Duodenal mucosa (tissue), 2 donors: ENCODE measurements around the gene TNS1.

ENCODE experiments used
- H3K27ac ChIP-seq: one replicate; pipeline ENCODE4 v1.7.0; 2013; ENCODE audit warnings: low read depth, low read length
- H3K27me3 ChIP-seq, 2 donors: one replicate each; pipeline ENCODE4 v1.7.0; 2013; ENCODE audit warnings: low read length in 2 of 2, control low read depth in 1 of 2; ENCODE audit not compliant: insufficient read depth in 2 of 2, control insufficient read depth in 1 of 2
- H3K36me3 ChIP-seq, 2 donors: one replicate each; pipeline ENCODE4 v1.7.0; 2013; ENCODE audit warnings: low read length in 2 of 2, control low read depth in 1 of 2; ENCODE audit not compliant: insufficient read depth in 2 of 2, control insufficient read depth in 1 of 2
- H3K4me1 ChIP-seq, 2 donors: one replicate each; pipeline ENCODE4 v1.7.0; 2013; ENCODE audit warnings: low read length in 2 of 2, control low read depth in 1 of 2; ENCODE audit not compliant: insufficient read depth in 2 of 2, control insufficient read depth in 1 of 2
- H3K4me3 ChIP-seq, 2 donors: one replicate each; pipeline ENCODE4 v1.7.0; 2013; ENCODE audit warnings: low read length in 2 of 2, low read depth in 1 of 2
- H3K9ac ChIP-seq, 2 donors: one replicate each; pipeline ENCODE4 v1.7.0; 2013; ENCODE audit warnings: low read length in 2 of 2, low read depth in 1 of 2
- H3K9me3 ChIP-seq, 2 donors: one replicate each; pipeline ENCODE4 v1.7.0; 2013; ENCODE audit warnings: low read length in 2 of 2, control low read depth in 1 of 2; ENCODE audit not compliant: control insufficient read depth in 1 of 2

TNS1 gene

DNA sequence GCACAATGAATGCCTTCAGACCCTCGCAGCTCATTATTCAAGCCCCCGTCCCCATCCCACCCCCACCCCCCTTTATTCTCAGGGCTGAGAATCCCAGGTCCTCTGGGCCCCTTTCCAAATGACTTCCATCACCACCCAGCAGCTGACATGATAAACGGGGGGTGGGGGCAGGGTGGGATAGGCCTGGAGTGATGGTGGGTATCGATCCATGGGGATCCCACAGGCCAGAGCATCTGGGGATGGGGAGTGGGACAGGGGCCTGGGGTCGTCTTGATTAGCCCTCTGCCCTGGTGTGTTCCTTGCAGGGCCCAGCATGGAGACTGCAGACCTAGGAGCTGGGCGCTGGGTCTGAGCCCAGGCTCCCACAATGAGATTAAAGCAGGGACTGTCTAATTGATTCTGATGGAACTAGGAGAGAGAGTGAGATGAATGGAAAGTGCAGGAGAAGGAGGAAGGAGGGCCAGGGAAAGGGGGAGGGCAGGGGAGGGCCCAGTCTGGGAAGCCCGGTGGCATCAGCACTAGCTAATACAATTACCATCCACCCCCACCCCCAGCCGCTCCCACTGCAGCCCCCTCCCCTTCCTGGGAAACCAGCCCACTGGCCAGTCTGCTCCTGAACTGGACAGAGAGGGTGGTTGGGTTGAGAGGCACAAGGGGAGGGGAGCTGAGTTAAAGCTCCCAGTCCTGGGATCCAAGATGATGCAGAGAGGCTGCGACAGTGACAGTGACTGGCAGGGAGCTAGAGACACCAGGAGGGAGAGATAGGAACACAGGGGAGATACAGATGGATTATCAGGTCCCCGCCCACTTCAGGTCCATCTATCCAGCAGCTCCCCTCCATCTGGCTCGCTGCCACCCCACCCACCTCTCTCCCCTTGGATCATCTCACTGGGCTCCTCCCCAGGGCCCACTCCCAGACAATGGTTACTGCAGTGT is 13.1 kb upstream of the TNS1 start:
- H3K27ac ChIP-seq, result no peak overlapping the region
- H3K27me3 ChIP-seq, result peaks cover 10 to 14% of the 10 kb centered on the region in 2 donors

DNA sequence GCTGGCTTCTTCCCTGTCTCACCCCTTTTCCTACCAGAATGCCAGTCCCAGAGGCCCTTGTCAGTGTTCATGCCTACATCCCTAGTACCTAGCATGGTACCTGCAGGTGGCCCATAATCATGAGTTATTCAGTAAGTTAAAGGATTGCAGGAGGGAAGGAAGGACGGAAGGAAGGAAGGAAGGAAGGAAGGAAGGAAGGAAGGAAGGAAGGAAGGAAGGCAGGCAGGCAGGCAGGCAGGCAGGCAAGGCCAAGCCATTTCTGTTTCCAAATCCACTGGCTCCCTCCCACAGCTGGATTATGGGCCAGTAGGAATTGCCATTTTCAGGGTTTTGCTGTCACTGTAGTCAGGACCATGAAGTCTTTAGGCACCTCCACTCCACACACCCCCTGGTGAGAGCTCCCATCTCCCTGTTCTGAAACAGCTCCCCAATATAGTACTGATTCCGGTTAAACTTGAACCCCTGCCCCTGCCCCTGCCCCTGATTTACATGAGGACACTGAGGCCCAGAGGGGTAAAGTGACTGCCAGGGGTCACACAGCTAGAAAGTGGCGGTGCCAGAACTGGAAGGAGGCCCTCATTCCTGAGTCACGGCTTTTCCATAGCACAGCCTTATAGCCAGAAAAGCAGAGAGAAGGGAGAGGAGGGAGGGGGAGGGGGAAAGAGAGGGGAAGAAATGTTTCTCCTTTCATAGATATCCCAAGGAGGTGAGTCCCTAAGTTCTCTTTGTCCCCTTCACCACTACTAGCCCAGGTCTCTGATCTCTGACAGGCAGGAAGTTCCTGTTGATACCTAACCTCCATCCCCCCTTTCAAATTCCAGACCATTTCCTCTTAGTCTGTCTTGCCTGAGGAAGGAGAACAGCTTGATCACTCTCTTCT is 12.2 kb upstream of the TNS1 start:
- Histone ChIP-seq H3K27ac (no peak overlapping the region), H3K27me3 (peaks cover 12 to 20% of the 10 kb centered on the region in 2 donors), H3K9me3 (no peaks in the 10 kb centered on the region), H3K36me3 (no peaks in the 10 kb centered on the region), H3K9ac (no peak overlapping the region), H3K4me1 (peaks cover 0 to 6% of the 10 kb centered on the region in 2 donors), H3K4me3 (no peak overlapping the region)

More for the DNA sequence above, 13.1 kb upstream of the TNS1 start:
- Histone ChIP-seq H3K36me3 (no peaks in the 10 kb centered on the region), H3K9me3 (no peaks in the 10 kb centered on the region), H3K9ac (no peak overlapping the region), H3K4me3 (no peak overlapping the region), H3K4me1 (peaks cover 0 to 3% of the 10 kb centered on the region in 2 donors)

DNA sequence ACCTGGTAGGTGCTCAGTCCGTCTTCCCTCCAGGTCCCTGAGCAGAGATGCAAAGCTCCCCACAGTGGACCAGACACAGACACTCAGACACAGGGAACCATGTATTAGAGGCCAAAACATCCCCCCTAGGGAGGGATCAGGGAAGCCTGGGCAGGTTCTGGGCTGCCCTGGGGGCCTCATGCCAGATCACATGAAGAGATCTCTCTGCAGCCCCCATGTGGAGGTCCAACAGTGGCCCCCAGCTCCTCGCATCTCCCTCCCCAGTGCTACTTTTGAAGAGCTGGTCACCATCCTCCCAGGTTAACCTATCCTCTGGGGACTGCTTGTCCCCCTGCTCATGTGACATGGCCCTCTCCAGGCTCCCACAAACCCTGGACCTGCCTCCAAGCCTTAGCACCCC is 10.5 kb upstream of the TNS1 start:
- peaks cover 19 to 35% of the 10 kb centered on the region in 2 donors for H3K27me3 ChIP-seq
- H3K4me3 ChIP-seq, result no peak overlapping the region
- H3K4me1 ChIP-seq, result peaks cover 0 to 10% of the 10 kb centered on the region in 2 donors
- H3K9me3 ChIP-seq, result no peaks in the 10 kb centered on the region
- H3K9ac ChIP-seq, result no peak overlapping the region
- no peak overlapping the region for H3K27ac ChIP-seq
- no peaks in the 10 kb centered on the region for H3K36me3 ChIP-seq

DNA sequence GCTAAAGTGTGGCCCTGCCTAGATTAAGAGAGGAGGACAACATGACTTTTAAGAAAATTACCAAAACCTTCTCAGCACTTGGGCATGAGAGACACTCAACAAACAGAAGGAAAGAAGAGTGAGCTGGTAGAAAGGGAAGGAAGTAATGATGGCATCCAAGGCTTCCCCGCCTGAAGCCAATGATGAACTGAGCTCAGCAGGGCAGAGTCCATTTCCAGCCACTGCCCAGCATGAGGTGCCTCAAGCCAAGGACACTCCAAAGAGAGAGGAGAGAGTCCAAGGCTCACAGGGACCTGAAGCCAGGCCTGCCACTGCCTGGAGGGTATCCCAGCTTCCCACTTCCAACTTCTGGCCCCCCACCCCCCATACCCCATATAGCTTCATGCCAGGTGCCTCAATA is 9.5 kb upstream of the TNS1 start:
- Histone ChIP-seq H3K9ac (no peak overlapping the region), H3K27ac (no peak overlapping the region), H3K4me1 (peaks cover 0 to 10% of the 10 kb centered on the region in 2 donors), H3K36me3 (no peaks in the 10 kb centered on the region), H3K9me3 (no peaks in the 10 kb centered on the region), H3K4me3 (no peak overlapping the region), H3K27me3 (peaks cover 19 to 35% of the 10 kb centered on the region in 2 donors)

DNA sequence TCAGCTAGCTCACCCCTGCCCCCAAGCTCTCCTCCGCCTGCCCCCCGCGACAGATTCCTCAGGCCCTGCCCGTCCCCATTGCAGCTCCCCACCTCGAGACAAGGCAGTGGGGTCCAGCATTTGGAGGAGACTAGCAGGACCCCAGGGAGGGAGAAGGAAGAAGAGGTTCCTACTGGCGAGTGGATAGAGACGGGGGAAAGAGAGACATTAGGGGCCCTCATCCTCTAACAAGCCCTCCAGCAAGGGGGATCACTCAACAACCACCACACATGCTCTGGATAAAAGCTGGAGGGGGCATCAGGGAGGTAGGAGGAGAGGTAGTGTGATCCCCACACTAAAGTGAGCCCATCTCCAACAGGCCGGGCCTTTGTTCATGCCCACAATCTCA is 8.9 kb upstream of the TNS1 start:
- peaks cover 0 to 10% of the 10 kb centered on the region in 2 donors for H3K4me1 ChIP-seq
- peaks cover 19 to 35% of the 10 kb centered on the region in 2 donors for H3K27me3 ChIP-seq
- no peaks in the 10 kb centered on the region for H3K9me3 ChIP-seq
- no peaks in the 10 kb centered on the region for H3K36me3 ChIP-seq
- no peak overlapping the region for H3K4me3 ChIP-seq
- H3K9ac ChIP-seq, result no peak overlapping the region
- no peak overlapping the region for H3K27ac ChIP-seq

DNA sequence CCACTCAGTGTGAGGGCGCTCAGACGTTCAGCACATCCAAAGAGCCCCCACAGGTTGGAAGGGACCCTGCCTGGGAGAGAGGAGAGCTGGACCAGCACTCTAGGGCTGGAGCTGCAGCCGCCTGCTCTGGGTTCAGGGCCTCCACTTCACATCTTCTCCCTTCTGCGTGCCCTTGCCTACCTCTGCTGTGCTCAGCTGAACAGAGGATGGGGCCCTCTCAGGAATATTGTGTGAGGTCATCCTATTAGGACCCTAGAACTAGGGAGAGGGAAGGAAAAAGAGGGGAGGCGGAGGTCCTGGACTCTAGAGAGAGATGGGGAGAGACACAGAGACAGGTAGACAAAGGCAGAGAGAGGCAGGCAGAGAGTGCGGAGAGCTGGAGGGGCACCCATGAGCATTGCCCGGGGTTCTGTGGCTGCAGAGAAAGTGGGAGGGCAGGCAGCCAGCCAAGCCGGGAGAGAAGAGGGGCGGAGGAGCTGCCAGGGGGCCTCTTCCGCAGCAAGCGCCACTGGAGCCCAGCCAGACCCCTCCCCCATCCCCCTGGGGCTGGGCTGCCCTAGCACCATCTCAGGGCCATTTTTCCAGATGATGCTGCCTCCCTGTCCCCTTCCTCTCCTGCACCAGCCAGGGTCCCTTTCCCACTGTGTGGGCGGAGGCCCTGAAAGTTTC is 8.3 kb upstream of the TNS1 start:
- Histone ChIP-seq H3K9ac (no peak overlapping the region), H3K4me1 (peaks cover 0 to 10% of the 10 kb centered on the region in 2 donors), H3K9me3 (no peaks in the 10 kb centered on the region), H3K27me3 (peaks cover 19 to 35% of the 10 kb centered on the region in 2 donors), H3K36me3 (no peaks in the 10 kb centered on the region), H3K27ac (no peak overlapping the region), H3K4me3 (no peak overlapping the region)

DNA sequence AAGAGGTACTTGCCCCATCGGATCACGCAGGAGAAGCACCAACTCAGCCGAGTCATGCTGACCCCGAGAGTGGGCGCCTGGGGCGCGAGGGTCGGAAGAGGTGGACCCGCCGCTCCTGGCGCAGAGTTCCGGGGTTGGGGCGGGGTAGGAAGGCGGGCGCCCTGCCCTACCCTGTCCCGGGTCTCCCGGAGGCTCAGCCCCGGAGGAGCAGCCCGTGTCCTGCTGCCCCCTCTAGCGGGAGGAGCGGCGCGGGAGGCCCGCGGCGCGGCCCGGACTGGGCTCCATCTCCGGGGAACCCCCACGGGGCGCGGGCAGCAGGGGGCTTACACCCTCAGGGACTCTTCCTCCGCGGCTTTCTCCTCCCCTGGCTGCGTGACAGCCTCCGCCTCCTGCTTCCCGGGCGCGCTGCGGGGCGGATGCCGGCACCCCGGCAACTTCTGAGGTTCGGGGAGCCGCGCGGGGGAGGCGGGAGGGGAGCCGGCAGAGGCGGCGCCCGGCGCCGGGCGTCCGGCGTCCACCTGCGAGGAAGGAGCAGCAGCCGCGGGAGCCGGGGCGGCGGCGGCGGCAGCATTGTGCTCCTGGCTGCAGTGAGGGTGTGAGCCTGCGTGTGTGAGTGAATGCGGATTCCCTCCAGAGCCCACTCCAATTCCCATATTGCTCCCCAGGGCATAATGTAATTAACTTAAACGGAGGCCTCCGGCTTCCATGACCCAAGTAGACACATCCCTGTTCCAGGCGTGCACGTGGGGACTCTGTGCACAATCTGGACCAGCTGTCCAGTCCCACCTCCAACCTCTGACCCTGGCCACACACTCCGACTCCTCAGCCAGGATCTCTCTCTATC is 7.6 kb upstream of the TNS1 start:
- no peaks in the 10 kb centered on the region for H3K36me3 ChIP-seq
- peaks cover 0 to 10% of the 10 kb centered on the region in 2 donors for H3K4me1 ChIP-seq
- no peak overlapping the region for H3K9ac ChIP-seq
- H3K4me3 ChIP-seq, result peak overlapping the region; percentile 40 to 48
- no peaks in the 10 kb centered on the region for H3K9me3 ChIP-seq
- H3K27ac ChIP-seq, result no peak overlapping the region
- peaks cover 19 to 35% of the 10 kb centered on the region in 2 donors for H3K27me3 ChIP-seq

DNA sequence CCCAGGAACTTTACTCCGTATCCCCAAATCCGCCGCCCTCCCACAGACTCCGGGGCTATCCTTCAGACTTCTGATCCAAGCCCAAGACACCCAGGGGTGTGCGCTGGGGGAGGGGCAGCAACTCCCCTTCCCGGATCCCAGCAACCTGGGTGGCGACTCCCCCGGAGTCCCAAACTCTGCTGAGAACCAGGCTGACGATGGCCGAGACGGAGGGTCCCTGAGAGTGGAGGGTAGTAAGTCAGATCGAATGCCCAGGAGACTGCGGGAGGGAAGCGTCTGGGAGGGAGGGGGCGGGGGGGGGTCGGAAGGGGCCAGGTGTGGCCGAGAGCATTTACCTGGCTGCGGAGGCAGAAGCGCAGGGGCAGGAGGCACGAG is 7.0 kb upstream of the TNS1 start:
- H3K4me1 ChIP-seq, result peaks cover 0 to 10% of the 10 kb centered on the region in 2 donors
- H3K36me3 ChIP-seq, result no peaks in the 10 kb centered on the region
- no peak overlapping the region for H3K9ac ChIP-seq
- no peaks in the 10 kb centered on the region for H3K9me3 ChIP-seq
- peaks cover 19 to 35% of the 10 kb centered on the region in 2 donors for H3K27me3 ChIP-seq
- no peak overlapping the region for H3K27ac ChIP-seq
- peak overlapping the region; percentile 40 to 48 for H3K4me3 ChIP-seq

DNA sequence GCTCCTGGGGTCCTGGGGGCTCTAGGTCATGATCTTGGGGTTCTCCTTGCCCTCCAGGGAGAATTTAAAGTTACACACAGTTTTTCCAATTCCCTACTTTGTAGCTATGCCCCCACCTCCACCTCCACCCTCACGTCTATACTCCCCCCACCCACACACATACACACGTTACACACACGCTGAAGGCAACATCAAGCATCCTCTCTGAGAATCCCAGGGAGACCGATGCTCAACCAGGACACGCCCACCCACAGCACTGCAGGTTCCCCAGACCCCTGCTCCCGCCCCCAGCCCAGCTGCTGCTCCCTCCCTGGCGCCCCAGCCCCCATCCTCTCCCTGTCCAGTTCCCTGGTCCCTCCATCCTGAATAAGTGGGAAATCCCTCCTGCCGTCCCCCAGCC is 6.4 kb upstream of the TNS1 start:
- no peaks in the 10 kb centered on the region for H3K9me3 ChIP-seq
- H3K4me1 ChIP-seq, result peaks cover 0 to 10% of the 10 kb centered on the region in 2 donors
- peaks cover 19 to 35% of the 10 kb centered on the region in 2 donors for H3K27me3 ChIP-seq
- no peaks in the 10 kb centered on the region for H3K36me3 ChIP-seq
- no peak overlapping the region for H3K27ac ChIP-seq
- no peak overlapping the region for H3K4me3 ChIP-seq
- H3K9ac ChIP-seq, result no peak overlapping the region
